BJ (cell line): Measurements from ENCODE around the gene OR5A1. TPM values are rescaled to one million over a fixed set of nuclear protein-coding genes. Genes with fewer than 3 reads are reported as not detected.

ENCODE experiments used
- CTCF ChIA-PET: fragments of 350-600 bp; formaldehyde crosslinking; extraction: SDS; loops from one replicate; lab custom pipeline; 2021; ENCODE audit warnings: antibody characterized with exemption, inconsistent platforms; lab: Yijun Ruan, JAX
- POLR2A ChIA-PET: fragments of 300-600 bp; sonication (Branson Sonifier 250); formaldehyde crosslinking; extraction: SDS; loops from one replicate; lab custom pipeline; 2021; ENCODE audit warnings: antibody characterized with exemption; lab: Charles Lee
- DNase-seq: peaks from one replicate; pipeline ENCODE4 v3.0.0-alpha.2; 2011; ENCODE audit warnings: low read depth
- H3K27me3 ChIP-seq: 2 replicates; pipeline ENCODE4 v1.6.0; 2011; ENCODE audit warnings: low read length; ENCODE audit not compliant: control insufficient read depth, insufficient read depth
- H3K36me3 ChIP-seq: 2 replicates; pipeline ENCODE4 v1.5.1; 2011; ENCODE audit warnings: low read length; ENCODE audit not compliant: control insufficient read depth, insufficient read depth
- H3K4me3 ChIP-seq: 2 replicates; pipeline ENCODE4 v1.5.1; 2011; ENCODE audit warnings: low read depth, mild to moderate bottlenecking, control low read depth, low read length
- polyA minus RNA-seq: library from RNA; depleted of rRNA, polyadenylated mRNA; stranded (reverse); fragments of >200 nt; gene quantifications from 2 replicates; pipeline ENCODE4 v1.2.3, GENCODE V29; 2011; rRNA and poly(A)+ RNA removed
- polyA plus RNA-seq: library from polyadenylated mRNA; depleted of rRNA; stranded (reverse); fragments of >200 nt; gene quantifications from 2 replicates; pipeline ENCODE4 v1.2.3, GENCODE V29; 2011; rRNA removed
- TF ChIP-seq, protein P1 (sequence below): IDR thresholded peaks from 2 replicates; pipeline ENCODE4 v1.5.1; 2011; ENCODE audit warnings: low read depth, mild to moderate bottlenecking, control low read depth, inconsistent platforms, low read length, moderate library complexity; ENCODE audit not compliant: insufficient read depth

The OR5A1 gene
- not detected in 2 replicates for polyA plus RNA-seq
- not detected in 2 replicates for polyA minus RNA-seq

- CTCF ChIA-PET, result no interaction called here
- no peak within 1 kb of the TSS for H3K4me3 ChIP-seq
- POLR2A ChIA-PET, result no interaction called here
- no peaks in the 10 kb centered on the region; the same call in 1 of the 2 replicates for H3K27me3 ChIP-seq
- H3K36me3 ChIP-seq, result no peaks in the 10 kb centered on the region
- TF ChIP-seq, protein P1, sequence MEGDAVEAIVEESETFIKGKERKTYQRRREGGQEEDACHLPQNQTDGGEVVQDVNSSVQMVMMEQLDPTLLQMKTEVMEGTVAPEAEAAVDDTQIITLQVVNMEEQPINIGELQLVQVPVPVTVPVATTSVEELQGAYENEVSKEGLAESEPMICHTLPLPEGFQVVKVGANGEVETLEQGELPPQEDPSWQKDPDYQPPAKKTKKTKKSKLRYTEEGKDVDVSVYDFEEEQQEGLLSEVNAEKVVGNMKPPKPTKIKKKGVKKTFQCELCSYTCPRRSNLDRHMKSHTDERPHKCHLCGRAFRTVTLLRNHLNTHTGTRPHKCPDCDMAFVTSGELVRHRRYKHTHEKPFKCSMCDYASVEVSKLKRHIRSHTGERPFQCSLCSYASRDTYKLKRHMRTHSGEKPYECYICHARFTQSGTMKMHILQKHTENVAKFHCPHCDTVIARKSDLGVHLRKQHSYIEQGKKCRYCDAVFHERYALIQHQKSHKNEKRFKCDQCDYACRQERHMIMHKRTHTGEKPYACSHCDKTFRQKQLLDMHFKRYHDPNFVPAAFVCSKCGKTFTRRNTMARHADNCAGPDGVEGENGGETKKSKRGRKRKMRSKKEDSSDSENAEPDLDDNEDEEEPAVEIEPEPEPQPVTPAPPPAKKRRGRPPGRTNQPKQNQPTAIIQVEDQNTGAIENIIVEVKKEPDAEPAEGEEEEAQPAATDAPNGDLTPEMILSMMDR, result no peak
- DNase-seq, result no peak
Observed at GRCh38 chr11:59436169-59436568, at the start of gene OR5A1. OR5A1 (plus strand) TSS chr11:59436469; CDS start chr11:59443169, 6,700 bp downstream.

DNA sequence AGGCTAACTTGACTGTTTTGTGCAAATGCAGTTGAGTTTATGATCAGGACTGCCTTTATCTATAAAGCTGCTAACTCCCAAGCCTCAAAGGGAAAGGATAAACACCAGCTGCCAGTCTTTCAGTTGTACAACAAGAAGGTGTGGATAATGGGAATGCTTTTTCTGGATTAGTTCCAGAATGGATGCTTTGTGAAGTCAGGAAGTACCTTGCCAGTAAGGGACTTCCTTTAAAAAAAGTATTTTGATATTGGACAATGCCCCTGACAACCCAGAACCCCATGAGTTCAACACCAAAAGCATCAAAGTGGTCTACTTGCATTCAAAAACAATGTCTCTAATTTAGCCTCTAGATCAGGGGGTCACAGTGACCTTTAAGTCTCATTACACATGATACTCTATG lies 42.1 kb upstream of the OR5A1 start:
- TF ChIP-seq, protein P1, result no peak
- POLR2A ChIA-PET, result no interaction called here

GRCh38 chr11:59400461-59401261 lies 35.6 kb upstream of the OR5A1 start:
- DNase-seq, result no peak
- TF ChIP-seq, protein P1, result no peak
- Histone ChIP-seq H3K27me3 (no peaks in the 10 kb centered on the region), H3K4me3 (no peak overlapping the region), H3K36me3 (no peaks in the 10 kb centered on the region)
- ChIA-PET POLR2A (no interaction called here), CTCF (interaction anchor here (0.9 kb wide), 1 partner anchor 9 kb away, joined by 3 read pairs; no protein-coding TSS in a partner anchor)

More for the DNA sequence above, 42.1 kb upstream of the OR5A1 start:
- Histone ChIP-seq H3K27me3 (no peaks in the 10 kb centered on the region), H3K36me3 (no peaks in the 10 kb centered on the region), H3K4me3 (no peak overlapping the region)
- CTCF ChIA-PET, result no interaction called here
- no peak for DNase-seq

DNA sequence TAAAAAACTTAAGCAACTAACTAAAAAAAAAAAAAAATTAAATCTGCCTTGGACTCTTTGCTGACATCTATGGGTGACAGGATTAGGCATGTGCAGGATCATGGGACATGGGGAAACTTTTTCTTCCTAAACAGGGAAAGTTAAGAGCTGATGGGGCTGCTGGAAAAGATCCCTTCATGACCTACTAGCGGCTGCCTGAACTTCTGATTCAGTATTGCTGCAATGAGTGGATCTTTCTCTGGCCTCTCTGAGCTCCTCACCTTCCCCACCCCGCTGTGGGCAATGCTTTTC lies 35.1 kb upstream of the OR5A1 start:
- CTCF ChIA-PET, result no interaction called here
- Histone ChIP-seq H3K36me3 (no peaks in the 10 kb centered on the region), H3K4me3 (no peak overlapping the region), H3K27me3 (no peaks in the 10 kb centered on the region)
- DNase-seq, result no peak
- TF ChIP-seq, protein P1, result no peak
- POLR2A ChIA-PET, result no interaction called here

DNA sequence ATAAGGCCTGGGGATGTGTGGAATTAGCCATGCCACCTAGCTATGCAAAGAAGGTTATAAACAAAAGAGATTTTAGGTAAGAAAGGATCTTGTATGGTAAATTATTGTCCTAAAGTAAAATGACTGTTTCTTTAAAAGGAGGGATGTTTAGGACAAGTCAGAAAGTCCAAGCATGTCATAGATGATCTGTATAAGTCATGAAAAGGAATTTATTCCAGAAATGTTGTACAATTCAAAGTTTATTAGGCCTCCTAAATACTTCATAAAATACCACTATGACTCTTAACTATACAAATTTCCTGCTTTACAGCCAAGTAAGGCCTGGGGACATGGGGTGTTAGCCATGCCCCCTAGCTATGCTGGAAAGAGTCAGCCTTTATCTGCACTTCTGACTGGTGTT lies 32.7 kb upstream of the OR5A1 start:
- no peak overlapping the region for H3K4me3 ChIP-seq
- DNase-seq, result no peak
- H3K36me3 ChIP-seq, result no peaks in the 10 kb centered on the region
- CTCF ChIA-PET, result no interaction called here
- no peaks in the 10 kb centered on the region for H3K27me3 ChIP-seq
- TF ChIP-seq, protein P1, result no peak
- POLR2A ChIA-PET, result no interaction called here
